ENCODE measurements around the gene CLEC6A. TPM values are rescaled to one million over a fixed set of nuclear protein-coding genes. Genes with fewer than 3 reads are reported as not detected.

The CLEC6A gene
- total RNA-seq, 1 experiment from 2014 or later, result not detected

- intact Hi-C loops (cut with micrococcal nuclease; ENCODE audit: unreplicated experiment), result no loop called here
- Histone ChIP-seq H2AFZ (no peak overlapping the region), H3K79me2 (ENCODE audit: low read depth) (no peaks in the 10 kb centered on the region), H3K27ac (no peak overlapping the region), H4K20me1 (ENCODE audit: insufficient read depth) (peaks cover 3% of the 10 kb centered on the region; the same call in 1 of the 2 replicates), H3K27me3 (ENCODE audit: insufficient read depth, low read depth) (peaks cover 25% of the 10 kb centered on the region), H3K36me3 (ENCODE audit: low read depth) (no peaks in the 10 kb centered on the region), H3K4me3 (no peak overlapping the region), H3K4me1 (replicated peaks; ENCODE audit: insufficient read depth) (no peaks in the 10 kb centered on the region), H3K9me2 (ENCODE audit: insufficient read depth) (no peaks in the 10 kb centered on the region; the same call in 1 of the 2 replicates), H3F3A (ENCODE audit: insufficient read depth, low read depth) (no peaks in the 10 kb centered on the region), H3K4me2 (no peak overlapping the region), H3K9me3 (ENCODE audit: insufficient read depth, low read depth) (no peaks in the 10 kb centered on the region)
- ChIA-PET POLR2A (ENCODE audit: unreplicated experiment) (no interaction called here), CTCF (no interaction called here)
- TF ChIP-seq EZH2 (IDR thresholded peaks at IDR 0.05; ENCODE audit: low read depth) (no peak), CTCF (conservative IDR thresholded peaks at IDR 0.05) (no peak)
- no peak for DNase-seq
- no TSS peak for BruUV-seq (replicated peaks)
Observed at GRCh38 chr12:8517971-8518370, 62.2 kb downstream of the CLEC6A start.

- Histone ChIP-seq H3K4me1 (replicated peaks; ENCODE audit: insufficient read depth) (no peaks in the 10 kb centered on the region), H3K27ac (no peak overlapping the region), H3K4me2 (no peak overlapping the region), H4K20me1 (ENCODE audit: insufficient read depth) (peaks cover 3% of the 10 kb centered on the region; the same call in 1 of the 2 replicates), H3K9me2 (ENCODE audit: insufficient read depth) (no peaks in the 10 kb centered on the region; the same call in 1 of the 2 replicates), H3K27me3 (ENCODE audit: insufficient read depth, low read depth) (peaks cover 22% of the 10 kb centered on the region), H3K36me3 (ENCODE audit: low read depth) (no peaks in the 10 kb centered on the region), H3F3A (ENCODE audit: insufficient read depth, low read depth) (no peaks in the 10 kb centered on the region), H2AFZ (no peak overlapping the region), H3K4me3 (no peak overlapping the region), H3K9me3 (ENCODE audit: insufficient read depth, low read depth) (no peaks in the 10 kb centered on the region), H3K79me2 (ENCODE audit: low read depth) (no peaks in the 10 kb centered on the region)
- intact Hi-C loops (cut with micrococcal nuclease; ENCODE audit: unreplicated experiment), result no loop called here
- BruUV-seq (replicated peaks), result no TSS peak
- no peak for DNase-seq
- POLR2A ChIA-PET (ENCODE audit: unreplicated experiment), result interaction anchor here (0.5 kb wide), 1 partner anchor 68 kb away, joined by 4 read pairs; no protein-coding TSS in a partner anchor
- no peak for TF ChIP-seq CTCF (conservative IDR thresholded peaks at IDR 0.05)
- no peak for TF ChIP-seq EZH2 (IDR thresholded peaks at IDR 0.05; ENCODE audit: low read depth)
- CTCF ChIA-PET, result no interaction called here
Observed at GRCh38 chr12:8519171-8519570, 63.4 kb downstream of the CLEC6A start.

GRCh38 chr12:8527250-8528130, 71.7 kb downstream of the CLEC6A start:
- no peak overlapping the region for H3K4me3 ChIP-seq
- no peak overlapping the region for H3K4me2 ChIP-seq
- H3K9me2 ChIP-seq (ENCODE audit: insufficient read depth), result no peaks in the 10 kb centered on the region
- H3K36me3 ChIP-seq (ENCODE audit: low read depth), result no peaks in the 10 kb centered on the region
- H3K79me2 ChIP-seq (ENCODE audit: low read depth), result no peaks in the 10 kb centered on the region
- H2AFZ ChIP-seq, result no peak overlapping the region
- H3K9me3 ChIP-seq (ENCODE audit: insufficient read depth, low read depth), result no peaks in the 10 kb centered on the region
- H3K27ac ChIP-seq, result no peak overlapping the region
- no TSS peak for BruUV-seq (replicated peaks)
- intact Hi-C loops (cut with micrococcal nuclease; ENCODE audit: unreplicated experiment), result no loop called here
- peaks cover 33% of the 10 kb centered on the region for H3K27me3 ChIP-seq (ENCODE audit: insufficient read depth, low read depth)
- no peaks in the 10 kb centered on the region for H4K20me1 ChIP-seq (ENCODE audit: insufficient read depth)
- TF ChIP-seq EZH2 (IDR thresholded peaks at IDR 0.05; ENCODE audit: low read depth) (no peak), CTCF (conservative IDR thresholded peaks at IDR 0.05) (no peak)
- ChIA-PET CTCF (interaction anchor here (0.7 kb wide), 1 partner anchor 234 kb away, joined by 4 read pairs; no protein-coding TSS in a partner anchor), POLR2A (ENCODE audit: unreplicated experiment) (no interaction called here)
- H3F3A ChIP-seq (ENCODE audit: insufficient read depth, low read depth), result no peaks in the 10 kb centered on the region; the same call in 1 of the 2 replicates
- no peak for DNase-seq
- H3K4me1 ChIP-seq (replicated peaks; ENCODE audit: insufficient read depth), result no peaks in the 10 kb centered on the region

Other genes with a start within 250 kb of the CLEC6A start
- 1.6 and 1.7 TPM in 2 replicates for gene FAM90A1, start 228.3 kb upstream of the CLEC6A start, total RNA-seq (2021)
- not detected in 2 replicates for gene CLEC4D, start 57.5 kb downstream of the CLEC6A start, total RNA-seq (2021)
- not detected in 2 replicates for gene CLEC4E, start 84.9 kb downstream of the CLEC6A start, total RNA-seq (2021)
- gene AICDA, start 156.9 kb downstream of the CLEC6A start, total RNA-seq (2021), result not detected in 2 replicates
- gene MFAP5, start 206.9 kb downstream of the CLEC6A start, total RNA-seq (2021), result 14.6 and 18.9 TPM in 2 replicates
- 56.9 and 64.8 TPM in 2 replicates for gene RIMKLB, start 242.0 kb downstream of the CLEC6A start, total RNA-seq (2021)

All from PC-9 (cell line).